HepG2 (cell line): ENCODE measurements around the gene ZNF217. TPM values are rescaled to one million over a fixed set of nuclear protein-coding genes. Genes with fewer than 3 reads are reported as not detected.

Source experiments
- ATF7-NPFF ChIP-seq: sonication (generic); formaldehyde crosslinking; IDR thresholded peaks from 2 replicates; pipeline ENCODE4 v1.8.1; 2023; ENCODE audit warnings: mild to moderate bottlenecking, low read depth, missing genetic modification reagents, moderate library complexity
- CHD2 ChIP-seq: IDR thresholded peaks from 2 replicates; pipeline ENCODE4 v1.6.1; 2011; ENCODE audit warnings: low read depth, low read length, improper control_type of control experiment
- DNMT1 ChIP-seq: sonication (generic); formaldehyde crosslinking; IDR thresholded peaks from 2 replicates; pipeline ENCODE4 v1.5.1; 2020; ENCODE audit warnings: mild to moderate bottlenecking, missing genetic modification reagents
- IKZF4 ChIP-seq: sonication (generic); formaldehyde crosslinking; IDR thresholded peaks from 2 replicates; pipeline ENCODE4 v1.5.1; 2020; ENCODE audit warnings: borderline replicate concordance, mild to moderate bottlenecking, low read depth, missing genetic modification reagents; ENCODE audit errors: not compliant biosample characterization
- KLF11 ChIP-seq: IDR thresholded peaks from 2 replicates; pipeline ENCODE4 v1.6.1; 2016; ENCODE audit warnings: missing compliant biosample characterization
- KLF9 ChIP-seq: IDR thresholded peaks from 2 replicates; pipeline ENCODE4 v1.6.1; 2016; ENCODE audit warnings: low read depth
- NCOA1 ChIP-seq: sonication (generic); formaldehyde crosslinking; IDR thresholded peaks from 2 replicates; pipeline ENCODE4 v1.9.0; 2021; ENCODE audit warnings: missing genetic modification reagents
- NR2F6 ChIP-seq, 2 experiments: IDR thresholded peaks; 2 replicates each; pipeline ENCODE4 v1.6.1; 2016; ENCODE audit warnings: antibody characterized with exemption in 1 of 2, mild to moderate bottlenecking in 1 of 2
- PCBP1 ChIP-seq: fragments of 200-400 bp; formaldehyde crosslinking; IDR thresholded peaks from 2 replicates; pipeline ENCODE4 v1.6.1; 2017; ENCODE audit warnings: mild to moderate bottlenecking, low read depth, low read length, borderline replicate concordance
- PRMT3 ChIP-seq: sonication (generic); formaldehyde crosslinking; IDR thresholded peaks from 2 replicates; pipeline ENCODE4 v1.8.1; 2022; ENCODE audit warnings: low read depth, mild to moderate bottlenecking, moderate library complexity, missing genetic modification reagents, borderline replicate concordance
- RFX5 ChIP-seq: IDR thresholded peaks from 2 replicates; pipeline ENCODE4 v1.6.1; 2011; ENCODE audit warnings: low read depth, low read length, improper control_type of control experiment
- SRF ChIP-seq: IDR thresholded peaks from 2 replicates; pipeline ENCODE4 v1.6.1; 2011; ENCODE audit warnings: mild to moderate bottlenecking, low read depth, low read length, moderate library complexity
- STAT6 ChIP-seq: sonication (generic); formaldehyde crosslinking; IDR thresholded peaks from 2 replicates; pipeline ENCODE4 v1.4.0; 2020; ENCODE audit warnings: missing genetic modification reagents, mild to moderate bottlenecking, borderline replicate concordance
- ZFYVE20 ChIP-seq: sonication (generic); formaldehyde crosslinking; IDR thresholded peaks from 2 replicates; pipeline ENCODE4 v1.8.0; 2023; ENCODE audit warnings: low read depth, mild to moderate bottlenecking, moderate library complexity, missing genetic modification reagents, borderline replicate concordance
- ZNF205 ChIP-seq: IDR thresholded peaks from 2 replicates; pipeline ENCODE4 v1.6.1; 2018; ENCODE audit warnings: missing biosample characterization, missing genetic modification reagents
- ZNF282 ChIP-seq: fragments of 450-650 bp; IDR thresholded peaks from 2 replicates; pipeline ENCODE4 v1.6.1; 2018; ENCODE audit not compliant: partially characterized antibody
- ZNF569 ChIP-seq: sonication (generic); formaldehyde crosslinking; IDR thresholded peaks from 2 replicates; pipeline ENCODE4 v1.5.0; 2020; ENCODE audit warnings: mild to moderate bottlenecking, missing genetic modification reagents, moderate library complexity, borderline replicate concordance
- ZNF746 ChIP-seq: sonication (generic); formaldehyde crosslinking; IDR thresholded peaks from 2 replicates; pipeline ENCODE4 v1.8.0; 2022; ENCODE audit warnings: mild to moderate bottlenecking, missing genetic modification reagents
- ZNF768 ChIP-seq: sonication (generic); formaldehyde crosslinking; IDR thresholded peaks from 2 replicates; pipeline ENCODE4 v1.4.0; 2020; ENCODE audit warnings: missing genetic modification reagents
- ZNF891 ChIP-seq: sonication (generic); formaldehyde crosslinking; IDR thresholded peaks from 2 replicates; pipeline ENCODE4 v1.5.0; 2020; ENCODE audit warnings: mild to moderate bottlenecking, missing genetic modification reagents
- polyA plus RNA-seq, 8 experiments: library from polyadenylated mRNA; depleted of rRNA in 3 of 8; stranded (reverse) in 7 of 8; unstranded in 1 of 8; fragments of >200 nt; fragmentation: Illumina TruSeq in 4 of 8; extraction: Trizol in 4 of 8; gene quantifications; 2 replicates each; pipeline versions ENCODE4 v1.2.1 to v1.2.3, GENCODE V29; 2011 to 2016; ENCODE audit warnings: low read depth in 4 of 8, missing spikeins in 1 of 8, mixed read lengths in 1 of 8; ENCODE audit not compliant: insufficient read depth in 1 of 8
- total RNA-seq, 5 experiments: library from RNA; depleted of rRNA; stranded (reverse); fragments of >200 nt; fragmentation: Illumina TruSeq; extraction: Trizol; gene quantifications; 2 replicates each; pipeline ENCODE4 v1.2.3, GENCODE V29; 2016; ENCODE audit warnings: low read depth in 1 of 5
- TF ChIP-seq, protein P1 (sequence below): sonication (generic); formaldehyde crosslinking; IDR thresholded peaks from 2 replicates; pipeline ENCODE4 v1.5.0; 2020; ENCODE audit warnings: mild to moderate bottlenecking, missing genetic modification reagents, borderline replicate concordance
- TF ChIP-seq, protein P2 (sequence below): sonication (generic); formaldehyde crosslinking; IDR thresholded peaks from 2 replicates; pipeline ENCODE4 v1.5.1; 2020; ENCODE audit warnings: mild to moderate bottlenecking, missing genetic modification reagents, moderate library complexity

Gene ZNF217
- total and polyA plus RNA-seq, 2 of the 13 experiments (the other 11 are each of a cell fraction or from before 2014, with no cell fraction given): 22.3 to 29.8 TPM

GRCh38 chr20:53582574-53583351 is 10.9 kb downstream of the ZNF217 start (continued):
- TF ChIP-seq NR2F6 (IDR thresholded peaks at IDR 0.05) (peak; percentile 19; the same call in 1 of the 2 replicates), NR2F6 (CRISPR knock-in tag; IDR thresholded peaks at IDR 0.05) (0 out of 2 replicates have a peak, but pooled peaks have one; percentile 18), ZNF746 (no peak), PRMT3 (CRISPR knock-in tag) (no peak), NCOA1 (no peak), KLF11 (CRISPR knock-in tag) (no peak), PCBP1 (no peak), RFX5 (no peak), ZNF768 (CRISPR knock-in tag) (no peak), CHD2 (no peak), ATF7-NPFF (CRISPR knock-in tag) (no peak), ZNF891 (no peak), KLF9 (no peak), IKZF4 (CRISPR knock-in tag) (no peak), STAT6 (no peak), ZNF282 (no peak), DNMT1 (CRISPR knock-in tag) (no peak), ZNF569 (CRISPR knock-in tag) (no peak), SRF (no peak), ZNF205 (CRISPR knock-in tag) (no peak), ZFYVE20 (CRISPR knock-in tag) (no peak)
- TF ChIP-seq, protein P1, sequence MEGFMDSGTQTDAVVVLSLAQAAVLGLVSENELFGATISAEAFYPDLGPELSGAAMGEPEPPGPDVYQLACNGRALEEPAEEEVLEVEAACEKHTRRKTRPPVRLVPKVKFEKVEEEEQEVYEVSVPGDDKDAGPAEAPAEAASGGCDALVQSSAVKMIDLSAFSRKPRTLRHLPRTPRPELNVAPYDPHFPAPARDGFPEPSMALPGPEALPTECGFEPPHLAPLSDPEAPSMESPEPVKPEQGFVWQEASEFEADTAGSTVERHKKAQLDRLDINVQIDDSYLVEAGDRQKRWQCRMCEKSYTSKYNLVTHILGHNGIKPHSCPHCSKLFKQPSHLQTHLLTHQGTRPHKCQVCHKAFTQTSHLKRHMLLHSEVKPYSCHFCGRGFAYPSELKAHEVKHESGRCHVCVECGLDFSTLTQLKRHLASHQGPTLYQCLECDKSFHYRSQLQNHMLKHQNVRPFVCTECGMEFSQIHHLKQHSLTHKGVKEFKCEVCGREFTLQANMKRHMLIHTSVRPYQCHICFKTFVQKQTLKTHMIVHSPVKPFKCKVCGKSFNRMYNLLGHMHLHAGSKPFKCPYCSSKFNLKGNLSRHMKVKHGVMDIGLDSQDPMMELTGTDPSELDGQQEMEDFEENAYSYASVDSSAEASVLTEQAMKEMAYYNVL (CRISPR knock-in tag): no peak
- TF ChIP-seq, protein P2, sequence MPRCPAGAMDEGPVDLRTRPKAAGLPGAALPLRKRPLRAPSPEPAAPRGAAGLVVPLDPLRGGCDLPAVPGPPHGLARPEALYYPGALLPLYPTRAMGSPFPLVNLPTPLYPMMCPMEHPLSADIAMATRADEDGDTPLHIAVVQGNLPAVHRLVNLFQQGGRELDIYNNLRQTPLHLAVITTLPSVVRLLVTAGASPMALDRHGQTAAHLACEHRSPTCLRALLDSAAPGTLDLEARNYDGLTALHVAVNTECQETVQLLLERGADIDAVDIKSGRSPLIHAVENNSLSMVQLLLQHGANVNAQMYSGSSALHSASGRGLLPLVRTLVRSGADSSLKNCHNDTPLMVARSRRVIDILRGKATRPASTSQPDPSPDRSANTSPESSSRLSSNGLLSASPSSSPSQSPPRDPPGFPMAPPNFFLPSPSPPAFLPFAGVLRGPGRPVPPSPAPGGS: no peak
